Body of pancreas (tissue), 4 donors: ENCODE results near the gene IL13.

ENCODE experiments used
- POLR2A ChIP-seq, 3 donors: fragments of 450-650 bp; IDR thresholded peaks; one replicate each; pipeline ENCODE4 v1.6.1; 2016; ENCODE audit warnings: antibody characterized with exemption in 3 of 3, mild to moderate bottlenecking in 2 of 3
- TF ChIP-seq, protein P1 (sequence below), 7 experiments: fragments of 450-650 bp in 4 of 7; fragments of 200-600 bp in 3 of 7; sonication (generic) in 3 of 7; IDR thresholded peaks; one replicate each; pipeline ENCODE4 v1.5.1; 2016 to 2019; ENCODE audit warnings: antibody characterized with exemption in 7 of 7

- TF ChIP-seq, protein P1, sequence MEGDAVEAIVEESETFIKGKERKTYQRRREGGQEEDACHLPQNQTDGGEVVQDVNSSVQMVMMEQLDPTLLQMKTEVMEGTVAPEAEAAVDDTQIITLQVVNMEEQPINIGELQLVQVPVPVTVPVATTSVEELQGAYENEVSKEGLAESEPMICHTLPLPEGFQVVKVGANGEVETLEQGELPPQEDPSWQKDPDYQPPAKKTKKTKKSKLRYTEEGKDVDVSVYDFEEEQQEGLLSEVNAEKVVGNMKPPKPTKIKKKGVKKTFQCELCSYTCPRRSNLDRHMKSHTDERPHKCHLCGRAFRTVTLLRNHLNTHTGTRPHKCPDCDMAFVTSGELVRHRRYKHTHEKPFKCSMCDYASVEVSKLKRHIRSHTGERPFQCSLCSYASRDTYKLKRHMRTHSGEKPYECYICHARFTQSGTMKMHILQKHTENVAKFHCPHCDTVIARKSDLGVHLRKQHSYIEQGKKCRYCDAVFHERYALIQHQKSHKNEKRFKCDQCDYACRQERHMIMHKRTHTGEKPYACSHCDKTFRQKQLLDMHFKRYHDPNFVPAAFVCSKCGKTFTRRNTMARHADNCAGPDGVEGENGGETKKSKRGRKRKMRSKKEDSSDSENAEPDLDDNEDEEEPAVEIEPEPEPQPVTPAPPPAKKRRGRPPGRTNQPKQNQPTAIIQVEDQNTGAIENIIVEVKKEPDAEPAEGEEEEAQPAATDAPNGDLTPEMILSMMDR (IDR thresholded peaks at IDR 0.05) = no peak
- no peak for TF ChIP-seq POLR2A (IDR thresholded peaks at IDR 0.05)
These were observed 10.9 kb downstream of the IL13 start for GRCh38 chr5:132668706-132669454.
